ENCODE data around the gene EFNA2. TPM values are rescaled to one million over a fixed set of nuclear protein-coding genes. Genes with fewer than 3 reads are reported as not detected.

Gene EFNA2
- not detected for total RNA-seq

DNA sequence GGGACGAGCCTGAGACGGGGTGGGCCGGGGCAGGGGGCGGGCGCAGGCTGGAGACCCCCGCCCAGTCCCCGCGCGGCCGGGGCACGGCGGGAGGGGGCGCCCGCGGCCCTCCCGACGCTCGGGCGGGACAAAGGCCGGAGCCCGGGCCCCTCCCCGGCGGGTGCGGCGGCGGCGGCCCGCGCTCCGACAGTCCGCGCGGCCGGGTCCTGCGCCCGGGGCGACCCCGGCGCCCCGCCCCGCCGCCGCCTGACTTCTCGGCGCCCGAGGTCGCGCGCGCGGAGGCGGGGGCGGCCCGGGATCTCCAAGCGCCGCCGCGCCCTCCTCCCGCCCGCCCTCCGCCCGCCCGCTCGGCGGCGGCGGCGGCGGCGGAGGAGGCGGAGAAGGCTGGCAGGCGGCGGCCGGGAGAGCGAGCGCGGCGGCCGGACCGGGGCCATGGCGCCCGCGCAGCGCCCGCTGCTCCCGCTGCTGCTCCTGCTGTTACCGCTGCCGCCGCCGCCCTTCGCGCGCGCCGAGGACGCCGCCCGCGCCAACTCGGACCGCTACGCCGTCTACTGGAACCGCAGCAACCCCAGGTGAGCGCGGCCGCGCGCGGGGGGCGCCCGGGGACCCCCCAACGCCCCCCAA is at the start of gene EFNA2:
TSS of gene EFNA2 (plus strand) at position 137 of the 624 bp plus-strand sequence. CDS start at position 433, 296 bp downstream.
- Histone ChIP-seq H3K4me1 (ENCODE audit: insufficient read depth, low read length) (no peaks in the 10 kb centered on the region), H3K27me3 (ENCODE audit: insufficient read depth, low read length) (peaks cover 26% of the 10 kb centered on the region), H3K9me3 (ENCODE audit: low read depth, low read length) (no peaks in the 10 kb centered on the region), H3K4me3 (ENCODE audit: low read length) (no peak within 1 kb of the TSS)

DNA sequence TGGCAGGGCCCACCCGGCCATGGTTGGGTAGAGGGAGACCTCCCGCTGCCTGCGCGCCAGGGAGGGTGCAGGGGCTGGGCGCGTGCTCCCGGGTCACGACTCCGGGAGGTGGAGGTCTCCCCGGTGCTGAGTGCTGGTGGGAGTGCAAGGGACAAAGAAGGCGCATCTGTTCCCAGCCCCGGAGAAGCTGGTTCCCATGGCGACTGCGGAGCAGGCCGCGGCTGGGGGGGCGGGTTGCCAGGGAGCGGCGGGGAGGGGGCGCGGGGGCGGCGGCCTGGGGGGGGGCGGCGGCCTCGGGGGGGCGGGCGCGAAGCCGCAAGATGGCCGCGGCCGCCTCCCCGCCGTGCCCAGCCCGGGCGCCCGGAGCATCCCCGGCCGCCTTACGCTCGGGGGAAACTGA is 49.1 kb upstream of the EFNA2 start:
- peaks cover 24% of the 10 kb centered on the region for H3K4me1 ChIP-seq (ENCODE audit: insufficient read depth, low read length)

DNA sequence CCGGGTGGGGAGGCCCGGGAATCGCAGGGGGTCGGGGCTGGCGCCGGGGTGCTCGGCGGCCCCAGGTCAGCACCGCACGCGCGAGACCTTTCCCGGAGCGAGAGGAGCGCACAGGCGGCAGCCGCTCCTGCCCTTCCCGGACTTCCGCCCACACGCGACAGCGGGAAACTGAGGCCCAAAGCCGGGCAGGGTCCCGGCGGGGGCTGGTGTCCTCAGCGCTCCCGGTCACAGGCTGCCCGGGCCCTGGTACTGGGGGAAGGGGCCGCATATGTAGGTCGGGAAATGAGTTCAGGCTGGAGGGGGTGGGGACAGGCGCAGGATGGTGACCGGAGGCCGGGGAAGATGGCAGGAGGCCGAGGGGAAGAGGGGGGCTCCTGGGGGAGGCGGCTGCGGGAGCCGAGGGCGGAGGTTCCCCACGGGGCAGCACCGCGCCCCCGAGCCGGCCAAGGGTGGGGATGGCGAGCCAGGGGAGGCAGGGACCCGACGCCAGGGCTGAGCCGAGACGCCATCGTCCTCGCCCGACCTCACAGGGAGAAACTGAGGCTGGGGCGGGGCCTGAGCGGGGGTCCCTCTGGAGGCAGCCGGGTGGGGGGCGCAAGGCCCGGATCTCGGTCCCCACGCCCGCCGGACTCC is 48.5 kb upstream of the EFNA2 start:
- Histone ChIP-seq H3K4me1 (ENCODE audit: insufficient read depth, low read length) (peaks cover 28% of the 10 kb centered on the region), H3K4me3 (ENCODE audit: low read length) (no peak overlapping the region), H3K9me3 (ENCODE audit: low read depth, low read length) (no peaks in the 10 kb centered on the region), H3K27me3 (ENCODE audit: insufficient read depth, low read length) (peaks cover 14% of the 10 kb centered on the region)

More for the DNA sequence above, 49.1 kb upstream of the EFNA2 start:
- peaks cover 14% of the 10 kb centered on the region for H3K27me3 ChIP-seq (ENCODE audit: insufficient read depth, low read length)
- H3K9me3 ChIP-seq (ENCODE audit: low read depth, low read length) = no peaks in the 10 kb centered on the region
- H3K4me3 ChIP-seq (ENCODE audit: low read length) = no peak overlapping the region

DNA sequence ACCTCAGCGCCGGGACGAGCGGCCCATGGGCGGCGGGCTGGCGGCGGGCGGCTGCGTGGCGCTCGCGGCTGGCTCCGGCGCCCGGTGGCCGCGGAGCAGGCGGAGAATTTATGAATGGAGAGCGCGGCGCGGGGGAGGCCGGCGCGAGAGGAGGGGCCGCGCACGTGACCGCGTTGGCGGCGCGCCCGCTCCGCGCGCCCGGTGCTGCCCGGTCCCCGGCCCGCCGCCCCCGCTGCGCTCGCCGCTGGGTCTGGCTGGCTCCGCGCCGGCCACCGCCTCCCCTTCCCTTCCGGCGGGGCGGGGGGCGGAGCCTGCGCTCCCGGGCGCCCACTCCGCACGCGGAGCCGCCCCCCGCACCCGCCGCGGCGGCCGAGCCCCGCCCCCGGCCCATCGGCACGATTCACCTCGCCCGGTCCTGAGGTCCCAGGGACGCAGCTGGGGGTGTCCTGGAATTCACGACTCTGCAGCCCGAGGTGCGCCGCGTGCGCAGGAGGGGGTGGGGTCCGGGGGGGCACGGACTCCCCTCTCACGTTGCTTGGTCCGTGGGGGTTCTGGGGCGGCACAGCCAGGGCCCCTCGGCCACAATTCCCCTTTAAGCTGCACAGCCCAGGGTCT is 47.8 kb upstream of the EFNA2 start, which contains the start of gene CBARP:
TSS of gene CBARP (minus strand) at position 252 of the 615 bp plus-strand sequence. CDS start 1,905 bp downstream, outside the sequence.
- Histone ChIP-seq H3K4me1 (ENCODE audit: insufficient read depth, low read length) (peaks cover 35% of the 10 kb centered on the region), H3K4me3 (ENCODE audit: low read length) (no peak within 1 kb of the TSS)

DNA sequence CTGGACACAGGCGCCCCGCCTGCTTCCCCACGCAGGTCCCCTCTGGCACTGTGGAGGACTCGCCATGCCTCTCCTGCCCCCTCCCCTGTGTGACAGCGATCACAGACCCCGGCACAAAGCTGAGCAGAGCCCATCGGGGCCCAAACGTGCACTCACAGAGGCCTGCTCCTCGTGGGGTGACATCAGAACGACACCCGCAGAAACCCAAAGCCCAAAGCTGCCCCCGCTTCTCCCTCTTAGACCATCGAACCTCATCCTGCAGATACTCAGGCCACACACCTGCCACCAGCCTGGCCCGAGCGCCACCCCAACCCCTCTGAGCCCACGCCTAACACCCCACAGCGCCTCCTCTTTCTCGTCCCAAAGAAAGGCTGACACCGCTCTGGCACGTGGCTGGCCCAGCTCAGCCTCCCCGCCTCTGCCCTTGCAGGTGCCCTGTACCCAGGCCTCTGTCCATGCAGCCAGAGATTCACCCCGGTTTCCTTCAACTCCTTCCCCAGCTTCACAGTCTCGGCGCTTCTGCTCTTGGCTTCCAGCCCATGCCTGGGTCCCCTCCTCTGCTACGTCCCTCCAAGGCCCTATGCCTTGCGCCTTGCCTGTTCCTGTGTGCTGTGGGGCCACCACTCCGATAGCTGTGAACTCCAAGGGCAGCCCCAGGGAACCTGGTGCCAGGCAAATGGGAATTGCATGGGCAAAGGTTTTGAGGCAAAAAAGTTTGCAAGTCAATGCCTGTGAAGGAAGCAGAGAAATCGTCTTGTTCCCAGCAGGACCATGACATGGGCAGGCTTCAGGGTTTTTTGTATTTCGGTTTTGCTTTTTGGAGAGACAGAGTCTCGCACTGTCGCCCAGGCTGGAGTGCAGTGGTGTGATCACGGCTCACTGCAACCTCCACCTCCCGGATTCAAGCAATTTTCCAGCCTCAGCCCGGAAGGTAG is 47.0 kb upstream of the EFNA2 start:
- peaks cover 43% of the 10 kb centered on the region for H3K4me1 ChIP-seq (ENCODE audit: insufficient read depth, low read length)
- H3K4me3 ChIP-seq (ENCODE audit: low read length) = no peak overlapping the region
- no peaks in the 10 kb centered on the region for H3K9me3 ChIP-seq (ENCODE audit: low read depth, low read length)
- H3K27me3 ChIP-seq (ENCODE audit: insufficient read depth, low read length) = peaks cover 14% of the 10 kb centered on the region

More for the DNA sequence above, 47.8 kb upstream of the EFNA2 start, which contains the start of gene CBARP:
- Histone ChIP-seq H3K9me3 (ENCODE audit: low read depth, low read length) (no peaks in the 10 kb centered on the region), H3K27me3 (ENCODE audit: insufficient read depth, low read length) (peaks cover 14% of the 10 kb centered on the region)

DNA sequence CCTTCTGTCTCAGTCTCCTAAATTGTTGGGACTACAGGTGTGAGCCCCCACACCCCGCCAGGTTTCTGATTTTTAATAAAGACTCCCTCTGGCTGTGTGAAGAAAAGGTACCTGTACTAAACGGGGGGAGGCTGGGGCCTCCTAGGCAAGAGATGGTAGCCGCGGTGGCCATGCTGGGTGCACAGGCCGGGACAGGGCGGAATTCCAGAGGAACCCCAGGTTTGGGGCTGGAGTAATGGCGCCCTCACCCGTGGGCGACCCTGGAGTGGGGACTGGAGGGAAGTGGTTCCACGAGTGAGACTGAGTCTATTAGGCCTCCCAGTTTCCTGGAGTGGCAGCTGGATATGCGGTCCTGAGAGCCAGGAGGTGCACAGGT is 46.3 kb upstream of the EFNA2 start:
- H3K4me1 ChIP-seq (ENCODE audit: insufficient read depth, low read length) = peaks cover 50% of the 10 kb centered on the region
- no peak overlapping the region for H3K4me3 ChIP-seq (ENCODE audit: low read length)
- H3K27me3 ChIP-seq (ENCODE audit: insufficient read depth, low read length) = peaks cover 14% of the 10 kb centered on the region

DNA sequence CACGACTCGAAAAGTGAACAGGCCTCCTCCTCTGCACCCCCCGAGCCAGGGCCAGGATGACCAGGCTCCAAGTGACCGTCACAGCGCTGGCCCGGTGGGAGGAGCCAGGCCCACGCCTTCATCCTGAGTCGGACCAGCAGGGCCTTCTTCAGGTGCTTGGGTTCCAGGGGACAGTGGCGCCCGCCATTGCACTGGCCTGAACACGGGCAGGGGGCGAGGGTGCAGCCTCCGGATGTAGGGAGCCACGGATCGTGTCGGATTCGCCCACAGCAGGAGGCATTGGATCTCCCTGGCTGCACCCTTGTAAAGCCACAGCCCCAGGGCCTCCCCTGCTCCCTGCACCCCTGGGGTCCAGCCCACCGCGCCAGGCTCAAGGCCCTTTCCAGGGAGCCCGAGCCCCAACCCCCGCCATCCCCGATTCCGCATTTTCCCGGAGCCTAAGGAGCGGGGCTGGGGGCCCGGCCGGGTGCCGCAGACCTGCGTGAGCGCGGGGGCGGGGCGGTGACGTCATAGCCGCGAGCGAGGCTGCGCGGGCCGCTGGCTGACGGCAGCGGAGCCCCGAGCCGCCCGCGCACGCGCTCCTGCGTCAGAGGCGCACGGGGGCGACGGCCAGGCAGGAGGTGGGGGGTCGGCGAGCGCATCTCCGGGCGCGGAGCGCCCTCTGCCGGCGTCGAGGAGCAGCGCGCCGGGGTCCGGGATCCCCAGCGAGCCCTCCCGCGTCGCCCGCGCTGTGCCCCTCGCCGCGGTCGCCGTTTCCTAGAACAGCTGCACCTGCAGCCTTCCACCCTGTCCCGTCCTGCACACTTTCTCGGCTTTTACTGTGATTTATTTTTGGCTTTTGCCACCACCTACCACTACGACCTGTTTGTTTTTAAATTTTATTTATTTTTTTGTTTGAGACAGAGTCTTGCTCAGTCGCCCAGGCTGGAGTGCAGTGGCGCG is 45.6 kb upstream of the EFNA2 start:
- Histone ChIP-seq H3K9me3 (ENCODE audit: low read depth, low read length) (no peaks in the 10 kb centered on the region), H3K4me1 (ENCODE audit: insufficient read depth, low read length) (peaks cover 57% of the 10 kb centered on the region), H3K4me3 (ENCODE audit: low read length) (peak overlapping the region; percentile 20), H3K27me3 (ENCODE audit: insufficient read depth, low read length) (peaks cover 14% of the 10 kb centered on the region)

More for the DNA sequence above, 46.3 kb upstream of the EFNA2 start:
- H3K9me3 ChIP-seq (ENCODE audit: low read depth, low read length) = no peaks in the 10 kb centered on the region

DNA sequence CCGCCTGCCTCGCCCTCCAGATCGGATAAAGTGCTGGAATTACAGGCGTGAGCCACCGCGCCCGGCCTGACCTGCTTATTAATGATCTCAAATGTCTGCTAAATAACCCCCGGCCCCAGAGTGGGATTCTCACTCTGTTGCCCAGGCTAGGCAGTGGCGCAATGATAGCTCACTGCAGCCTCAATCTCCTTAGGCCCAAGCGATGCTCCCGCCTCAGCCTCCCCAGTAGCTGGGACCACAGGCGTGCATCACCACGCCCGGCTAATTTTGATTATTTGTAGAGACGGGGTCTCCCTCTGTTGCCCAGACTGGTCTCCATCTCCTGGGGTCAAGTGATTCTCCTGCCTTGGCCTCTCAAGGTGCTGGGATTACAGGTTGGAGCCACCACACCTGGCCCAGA is 44.7 kb upstream of the EFNA2 start:
- Histone ChIP-seq H3K4me3 (ENCODE audit: low read length) (no peak overlapping the region), H3K4me1 (ENCODE audit: insufficient read depth, low read length) (peaks cover 62% of the 10 kb centered on the region), H3K9me3 (ENCODE audit: low read depth, low read length) (no peaks in the 10 kb centered on the region), H3K27me3 (ENCODE audit: insufficient read depth, low read length) (peaks cover 14% of the 10 kb centered on the region)

DNA sequence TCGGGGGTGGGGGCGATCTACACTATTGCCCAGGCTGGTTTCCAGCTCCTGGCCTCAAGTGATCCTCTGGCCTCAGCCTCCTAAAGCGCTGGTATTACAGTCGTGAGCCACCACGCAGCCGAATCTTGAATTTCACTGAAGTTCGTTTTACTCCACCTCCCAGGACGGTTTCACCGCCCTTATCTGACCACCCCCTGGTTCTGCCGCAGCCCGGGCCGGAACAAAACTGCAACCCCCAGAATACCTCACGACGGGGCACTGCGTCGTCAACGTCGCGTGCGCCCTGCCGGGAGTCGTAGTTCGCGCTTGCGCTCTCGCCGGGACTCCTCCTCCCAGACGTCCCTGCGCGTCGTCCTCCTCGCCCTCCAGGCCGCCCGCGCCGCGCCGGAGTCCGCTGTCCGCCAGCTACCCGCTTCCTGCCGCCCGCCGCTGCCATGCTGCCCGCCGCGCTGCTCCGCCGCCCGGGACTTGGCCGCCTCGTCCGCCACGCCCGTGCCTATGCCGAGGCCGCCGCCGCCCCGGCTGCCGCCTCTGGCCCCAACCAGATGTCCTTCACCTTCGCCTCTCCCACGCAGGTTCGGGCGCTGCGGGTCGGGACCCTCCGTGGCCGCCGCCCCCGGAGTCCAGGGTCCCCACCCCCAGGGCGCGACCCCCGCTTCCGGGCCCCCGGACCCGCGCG is 44.1 kb upstream of the EFNA2 start, which contains the start of gene ATP5F1D:
TSS of gene ATP5F1D (plus strand) at position 335 of the 679 bp plus-strand sequence. CDS start at position 435, 100 bp downstream.
- Histone ChIP-seq H3K27me3 (ENCODE audit: insufficient read depth, low read length) (peaks cover 11% of the 10 kb centered on the region), H3K4me3 (ENCODE audit: low read length) (peak within 1 kb of the TSS; percentile 57), H3K4me1 (ENCODE audit: insufficient read depth, low read length) (peaks cover 62% of the 10 kb centered on the region), H3K9me3 (ENCODE audit: low read depth, low read length) (no peaks in the 10 kb centered on the region)

DNA sequence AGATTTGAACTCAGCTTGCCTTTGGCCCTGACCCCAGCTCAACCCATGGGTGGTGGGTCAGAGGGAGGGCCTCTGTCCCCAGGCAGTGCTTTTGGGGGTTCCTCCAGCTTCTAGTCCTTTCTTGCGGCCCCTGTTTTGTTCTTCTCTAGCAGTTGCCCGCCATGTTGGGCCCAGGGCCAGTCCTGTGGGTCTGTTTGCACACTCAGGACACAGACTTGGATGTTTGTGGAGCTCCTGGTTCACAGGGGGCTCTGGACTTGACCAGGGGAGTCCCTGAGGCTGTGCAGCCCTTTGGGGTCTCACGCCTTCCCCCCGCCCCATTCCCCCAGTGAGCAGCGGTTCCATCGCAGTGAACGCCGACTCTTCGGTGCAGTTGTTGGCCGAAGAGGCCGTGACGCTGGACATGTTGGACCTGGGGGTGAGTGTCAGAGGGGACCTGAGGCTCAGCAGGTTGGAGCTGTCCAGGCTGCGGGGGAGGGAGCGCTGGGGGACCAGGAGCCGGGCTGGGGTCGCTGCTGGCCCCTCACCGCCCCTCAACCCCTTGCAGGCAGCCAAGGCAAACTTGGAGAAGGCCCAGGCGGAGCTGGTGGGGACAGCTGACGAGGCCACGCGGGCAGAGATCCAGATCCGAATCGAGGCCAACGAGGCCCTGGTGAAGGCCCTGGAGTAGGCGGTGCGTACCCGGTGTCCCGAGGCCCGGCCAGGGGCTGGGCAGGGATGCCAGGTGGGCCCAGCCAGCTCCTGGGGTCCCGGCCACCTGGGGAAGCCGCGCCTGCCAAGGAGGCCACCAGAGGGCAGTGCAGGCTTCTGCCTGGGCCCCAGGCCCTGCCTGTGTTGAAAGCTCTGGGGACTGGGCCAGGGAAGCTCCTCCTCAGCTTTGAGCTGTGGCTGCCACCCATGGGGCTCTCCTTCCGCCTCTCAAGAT is 41.6 kb upstream of the EFNA2 start:
- peaks cover 61% of the 10 kb centered on the region for H3K4me1 ChIP-seq (ENCODE audit: insufficient read depth, low read length)
- H3K9me3 ChIP-seq (ENCODE audit: low read depth, low read length) = no peaks in the 10 kb centered on the region
- peak overlapping the region; percentile 15 for H3K4me3 ChIP-seq (ENCODE audit: low read length)

DNA sequence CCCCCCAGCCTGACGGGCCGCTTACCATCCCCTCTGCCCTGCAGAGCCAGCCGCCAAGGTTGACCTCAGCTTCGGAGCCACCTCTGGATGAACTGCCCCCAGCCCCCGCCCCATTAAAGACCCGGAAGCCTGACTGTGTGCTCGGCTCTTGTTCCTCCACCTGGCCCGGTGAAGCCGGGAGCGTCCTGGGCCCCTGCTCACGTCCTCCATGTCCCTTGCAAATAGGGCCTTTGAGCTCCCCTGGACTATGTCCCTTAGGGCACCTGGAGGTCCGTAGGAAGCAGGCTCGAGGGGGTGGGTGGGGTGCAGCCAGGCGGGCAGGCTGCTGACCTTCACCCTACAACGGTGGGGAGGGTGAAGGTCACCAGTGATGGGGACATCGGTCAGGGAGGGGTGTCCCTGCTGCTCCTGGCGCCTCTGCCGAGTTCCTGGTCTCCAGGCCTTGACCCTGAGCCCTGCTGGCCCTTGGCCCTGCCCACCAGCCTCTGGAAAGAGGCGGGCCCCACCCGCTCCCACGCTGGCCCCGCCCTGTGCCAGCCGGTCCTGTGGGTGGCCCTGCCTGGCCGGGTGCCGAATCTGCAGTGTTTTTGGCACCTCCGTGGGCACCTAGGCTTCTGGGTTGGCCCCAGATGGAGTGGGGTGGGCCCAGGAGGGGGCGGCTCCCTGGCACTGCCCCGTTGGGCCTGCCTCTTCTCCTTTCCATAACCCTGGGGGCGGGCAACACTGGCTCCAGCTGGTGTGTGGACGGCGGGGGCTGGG is 40.8 kb upstream of the EFNA2 start:
- H3K27me3 ChIP-seq (ENCODE audit: insufficient read depth, low read length) = no peaks in the 10 kb centered on the region
- no peaks in the 10 kb centered on the region for H3K9me3 ChIP-seq (ENCODE audit: low read depth, low read length)
- H3K4me3 ChIP-seq (ENCODE audit: low read length) = peak overlapping the region; percentile 15
- peaks cover 61% of the 10 kb centered on the region for H3K4me1 ChIP-seq (ENCODE audit: insufficient read depth, low read length)

More for the DNA sequence above, 41.6 kb upstream of the EFNA2 start:
- no peaks in the 10 kb centered on the region for H3K27me3 ChIP-seq (ENCODE audit: insufficient read depth, low read length)

Data from mononuclear cell (primary cell).